Heart left ventricle (tissue), 13 donors: ENCODE results near the gene AKR1B1.

Source experiments
- POLR2A ChIP-seq, 2 donors: fragments of 450-650 bp; IDR thresholded peaks; one replicate each; pipeline ENCODE4 v1.6.1; 2017; ENCODE audit warnings: antibody characterized with exemption in 2 of 2, mild to moderate bottlenecking in 2 of 2, moderate library complexity in 2 of 2
- TF ChIP-seq, protein P1 (sequence below), 12 donors: fragments of 200-600 bp; sonication (generic) in 4 of 12; IDR thresholded peaks; one replicate each; pipeline versions ENCODE4 v1.5.0 to v1.8.0; 2018 to 2022; ENCODE audit warnings: antibody characterized with exemption in 12 of 12, mild to moderate bottlenecking in 5 of 12
- donor health status: ischemic (EF 13 %, LVEDD 7.1; RV severe dilation, severe dysfunction).
- donor health status: DM: no; HTN: yes; CAD: no.
- donor health status: DM: no; HTN: no; CAD: no.
- donor health status: ischemic (EF 25% LVEDD 6.9; RV normal size, moderate dysfunction).
- donor health status: ischemic (EF 25% LVEDD 5.7; RV mildly dilated, moderate dysfunction).
- donor health status: ischemic (EF 35%, LVEDD 5.7; RV mildly dilated, moderate dysfunction).
- donor health status: nonischemic (EF 11% LVEDD 7.7; RV severe dilation, severe dysfunction).
- donor health status: DM: yes; HTN: yes; CAD: no.
- donor health status: PGD.
- donor health status: ischemic (EF 29% LVEDD 5.4; RV normal size, mild dysfunction).
- donor health status: nonischemic (EF 23%, LVEDD 6.1; RV moderate dilation, normal function).

GRCh38 chr7:134472572-134473244 is 13.8 kb upstream of the AKR1B1 start:
- TF ChIP-seq POLR2A (IDR thresholded peaks at IDR 0.05): no peak
- TF ChIP-seq, protein P1, sequence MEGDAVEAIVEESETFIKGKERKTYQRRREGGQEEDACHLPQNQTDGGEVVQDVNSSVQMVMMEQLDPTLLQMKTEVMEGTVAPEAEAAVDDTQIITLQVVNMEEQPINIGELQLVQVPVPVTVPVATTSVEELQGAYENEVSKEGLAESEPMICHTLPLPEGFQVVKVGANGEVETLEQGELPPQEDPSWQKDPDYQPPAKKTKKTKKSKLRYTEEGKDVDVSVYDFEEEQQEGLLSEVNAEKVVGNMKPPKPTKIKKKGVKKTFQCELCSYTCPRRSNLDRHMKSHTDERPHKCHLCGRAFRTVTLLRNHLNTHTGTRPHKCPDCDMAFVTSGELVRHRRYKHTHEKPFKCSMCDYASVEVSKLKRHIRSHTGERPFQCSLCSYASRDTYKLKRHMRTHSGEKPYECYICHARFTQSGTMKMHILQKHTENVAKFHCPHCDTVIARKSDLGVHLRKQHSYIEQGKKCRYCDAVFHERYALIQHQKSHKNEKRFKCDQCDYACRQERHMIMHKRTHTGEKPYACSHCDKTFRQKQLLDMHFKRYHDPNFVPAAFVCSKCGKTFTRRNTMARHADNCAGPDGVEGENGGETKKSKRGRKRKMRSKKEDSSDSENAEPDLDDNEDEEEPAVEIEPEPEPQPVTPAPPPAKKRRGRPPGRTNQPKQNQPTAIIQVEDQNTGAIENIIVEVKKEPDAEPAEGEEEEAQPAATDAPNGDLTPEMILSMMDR (IDR thresholded peaks at IDR 0.05): no peak
